GM19467 (cell line): ENCODE measurements around the gene SRSF1.
"Not testable (repeated sequence)": the region's sequence is repeated elsewhere in the genome, so short reads cannot be mapped to it uniquely, and the experiment has no call there.

Source experiments
- ATAC-seq: cut with Tn5 transposase; IDR thresholded peaks from one replicate; pipeline ENCODE4 v1.9.1; 2021; ENCODE audit warnings: mild to moderate bottlenecking, moderate library complexity; ENCODE audit not compliant: unreplicated experiment

SRSF1 gene

GRCh38 chr17:57993471-57994365, 13.3 kb downstream of the SRSF1 start:
- no peak for ATAC-seq

DNA sequence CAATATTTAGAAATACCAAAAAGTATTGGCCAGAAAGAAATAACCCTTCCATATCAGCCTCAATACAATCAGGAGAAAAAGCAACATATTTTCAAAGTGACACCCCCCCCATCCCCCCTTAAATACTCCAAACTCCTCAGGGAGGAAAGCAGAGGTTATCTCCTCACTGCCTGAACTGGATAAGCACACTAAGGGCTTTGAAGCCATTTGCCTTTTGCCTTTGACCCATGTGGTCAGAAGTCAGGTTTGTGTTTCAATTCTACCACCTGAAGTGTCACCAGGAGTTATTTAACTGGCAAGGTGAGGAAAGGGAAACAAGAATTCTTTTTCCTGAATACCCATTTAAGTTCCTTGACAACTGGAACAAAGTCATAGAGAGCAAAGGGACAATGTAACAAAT, 15.5 kb downstream of the SRSF1 start:
- ATAC-seq = no peak

DNA sequence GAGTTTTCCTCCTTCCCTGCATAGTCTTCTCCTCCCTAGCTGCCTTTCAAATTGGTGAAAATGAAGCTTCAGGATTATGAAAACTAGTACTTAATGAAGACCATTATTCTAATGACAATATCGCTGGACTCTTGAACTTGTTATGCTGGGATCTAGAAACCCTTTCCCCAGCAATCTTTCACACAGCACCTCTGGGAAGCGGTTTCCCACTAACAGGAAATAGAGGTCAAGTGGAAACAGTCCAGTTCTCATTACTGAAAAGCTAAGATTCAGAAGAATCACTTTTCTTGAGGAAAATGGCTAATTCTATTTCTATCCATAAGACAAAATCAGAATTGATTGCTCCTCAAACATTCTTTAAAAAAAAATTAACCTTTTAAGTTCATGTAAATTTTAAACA, 17.0 kb downstream of the SRSF1 start:
- no peak for ATAC-seq

DNA sequence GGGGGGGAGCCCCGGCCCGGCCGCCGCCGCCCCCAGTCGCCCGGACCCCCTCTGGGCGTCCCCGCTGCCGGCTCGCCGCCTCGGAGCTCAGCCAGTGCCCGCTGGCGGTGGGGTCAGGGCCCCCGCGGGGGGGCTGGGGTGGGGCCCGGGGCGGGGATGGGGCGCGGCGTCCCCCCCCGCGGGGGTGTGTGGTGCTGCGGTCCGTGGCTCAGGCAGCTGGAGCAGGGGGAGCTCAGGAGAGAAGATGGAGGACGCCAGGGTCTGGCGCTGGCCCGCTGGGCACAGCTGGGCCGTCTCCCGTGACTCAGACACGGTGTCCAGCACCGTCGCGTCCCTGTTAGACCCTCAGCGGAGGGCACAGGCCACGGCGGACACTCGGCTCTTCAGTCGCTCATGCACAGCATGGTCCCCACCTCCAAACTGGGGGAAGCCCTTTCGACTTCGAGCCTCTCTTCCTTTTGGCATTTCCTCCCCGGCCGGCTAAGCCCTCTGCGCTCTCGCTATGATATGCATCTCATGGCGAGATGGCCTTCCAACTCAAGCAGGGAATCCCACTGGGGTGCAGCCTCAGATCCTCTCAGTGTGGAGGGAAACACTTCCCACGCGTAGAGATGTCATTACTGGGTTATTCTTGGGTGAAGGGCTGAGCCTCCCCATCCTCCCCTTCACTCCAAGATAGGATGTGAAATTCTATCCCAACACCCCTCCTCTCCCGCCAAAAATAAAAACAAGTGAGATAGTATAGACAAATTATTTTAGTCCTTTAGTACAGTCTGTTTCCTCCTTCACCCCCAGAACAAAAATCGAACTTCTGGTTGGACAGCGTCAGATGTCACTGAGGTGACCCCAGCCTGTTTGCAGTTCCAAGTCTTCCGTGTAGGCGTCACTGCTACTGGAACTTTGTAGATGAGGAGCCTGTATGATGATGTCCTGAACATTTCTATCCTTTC, 18.5 kb downstream of the SRSF1 start:
- peak; percentile 62 for ATAC-seq

DNA sequence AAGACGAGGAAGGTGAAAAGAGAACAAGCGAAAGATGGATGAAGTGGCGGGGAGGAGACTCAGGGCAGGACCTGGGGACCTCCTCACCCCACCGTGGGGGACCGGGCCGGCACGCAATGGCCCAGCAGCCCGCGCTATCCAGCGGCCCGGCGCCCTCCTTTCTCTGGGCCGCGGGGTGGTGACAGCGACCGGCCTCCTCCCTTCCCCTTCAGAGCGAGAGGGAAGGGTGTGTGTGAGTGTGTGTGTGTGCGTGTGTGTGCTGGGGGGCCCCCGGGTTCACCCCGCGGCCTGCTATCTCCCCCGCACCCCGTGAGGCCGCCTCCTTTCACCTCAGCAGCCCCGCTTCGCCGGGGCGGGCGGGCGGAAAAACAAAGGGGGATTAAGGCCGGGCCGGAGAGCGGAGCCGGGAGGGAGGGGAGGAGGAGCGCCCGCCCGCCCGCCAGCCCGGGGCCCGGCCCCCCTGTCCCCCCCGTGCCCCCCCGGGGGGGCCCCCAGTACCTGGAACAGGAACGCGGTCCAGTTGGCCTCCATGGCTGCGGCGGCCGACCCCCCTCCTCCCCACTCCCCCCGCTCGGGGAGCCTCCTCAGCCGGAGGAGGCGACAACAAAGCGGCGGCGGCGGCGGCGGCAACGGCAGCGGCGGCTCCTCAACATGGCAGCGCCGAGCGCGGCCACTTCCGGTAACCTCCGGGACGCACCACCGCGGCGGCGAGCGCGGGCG, 19.3 kb downstream of the SRSF1 start, which contains the start of gene VEZF1:
Gene VEZF1, minus strand, starts transcription at position 674 of the 720 bp plus-strand sequence. Its CDS starts 143 bp downstream, at position 531.
- peak; percentile 59 for ATAC-seq

DNA sequence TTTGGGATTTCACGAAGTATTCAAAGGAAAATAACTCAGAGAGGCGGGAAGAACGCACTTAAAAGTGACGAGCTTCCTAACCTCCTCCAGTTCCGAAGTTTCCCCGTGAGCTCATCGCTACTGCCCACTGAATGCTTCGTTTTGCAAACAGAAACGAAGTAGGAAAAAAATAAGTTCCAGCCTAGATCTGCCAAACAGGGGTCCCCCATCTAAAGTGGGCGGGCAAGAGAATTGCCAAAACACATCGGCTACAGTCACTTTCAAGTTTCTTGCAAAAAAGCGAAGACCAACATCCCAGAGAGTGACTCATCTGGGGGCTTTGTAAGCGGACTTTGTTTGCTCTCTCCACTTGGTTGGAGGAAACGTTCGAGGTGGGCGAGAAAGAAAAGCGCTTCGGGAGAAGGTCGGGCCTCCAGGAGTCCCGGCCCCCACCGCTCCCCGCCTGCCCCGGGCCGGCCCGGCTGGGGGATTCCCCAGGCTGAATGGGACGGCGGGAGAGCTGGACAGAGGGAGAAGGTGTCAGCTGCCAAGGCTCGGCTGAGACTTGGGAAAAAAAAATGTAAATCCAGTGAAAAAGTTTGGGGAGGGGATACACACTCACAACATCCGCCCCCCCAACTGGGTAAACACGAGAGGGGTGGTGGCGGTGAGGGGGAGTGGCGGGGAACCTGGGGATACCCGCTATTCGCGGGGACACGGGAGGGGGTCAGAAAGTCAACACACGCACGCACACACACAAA, 20.0 kb downstream of the SRSF1 start:
- peak; percentile 13 for ATAC-seq

- no peak for ATAC-seq
These were observed 21.4 kb downstream of the SRSF1 start for GRCh38 chr17:57985675-57985974.

GRCh38 chr17:57984936-57985674, 21.9 kb downstream of the SRSF1 start:
- no peak for ATAC-seq

DNA sequence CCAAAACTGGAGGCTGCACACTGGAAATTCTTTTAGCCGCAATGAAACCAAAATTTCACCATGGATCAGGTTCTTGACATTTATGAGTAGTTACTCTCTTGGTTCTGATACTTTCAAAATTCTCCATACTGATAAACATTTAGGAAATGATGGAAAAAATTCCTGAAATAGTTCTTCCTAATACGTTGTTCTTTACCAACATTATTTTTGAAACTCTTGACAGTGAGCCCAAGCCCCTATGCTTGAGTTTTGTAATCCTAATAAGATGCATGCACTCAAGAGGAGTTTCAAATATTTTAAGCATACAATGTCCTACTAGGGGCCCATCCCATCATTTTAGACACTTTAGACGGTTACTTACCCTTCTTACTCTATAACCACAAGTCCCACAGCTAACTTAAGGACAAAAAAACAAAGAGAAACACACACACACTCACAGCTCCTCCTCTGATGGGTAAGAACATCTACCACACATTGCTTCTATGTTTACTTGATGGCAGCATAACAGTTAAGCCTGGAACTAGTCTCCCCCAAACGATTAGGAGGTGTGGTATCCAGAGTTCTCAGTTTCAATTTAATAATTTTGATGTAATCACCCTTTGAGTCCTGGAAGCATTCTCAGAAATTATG, 22.7 kb downstream of the SRSF1 start:
- ATAC-seq = no peak

- no peak for ATAC-seq
These were observed 23.6 kb downstream of the SRSF1 start for GRCh38 chr17:57983446-57983845.

GRCh38 chr17:57982452-57983170, 24.4 kb downstream of the SRSF1 start:
- ATAC-seq = no peak

DNA sequence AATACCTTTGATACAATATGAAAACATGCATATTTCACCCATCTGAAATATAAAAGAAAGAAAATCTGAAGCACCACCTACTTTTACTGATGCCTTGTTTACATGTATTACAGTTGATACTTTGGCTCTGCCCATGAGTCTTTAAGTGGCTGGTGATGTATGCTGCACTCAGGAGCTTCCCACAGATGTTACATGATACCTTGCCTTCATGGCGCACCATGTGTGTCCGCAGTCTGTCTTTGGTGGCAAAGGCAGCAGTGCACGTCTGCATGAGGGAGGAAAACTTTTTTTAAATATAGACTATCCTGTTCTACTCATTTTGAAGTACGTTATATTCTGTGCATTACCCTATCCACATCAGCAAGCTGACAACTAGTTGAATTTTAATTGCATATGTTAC, 26.5 kb downstream of the SRSF1 start:
- no peak for ATAC-seq

DNA sequence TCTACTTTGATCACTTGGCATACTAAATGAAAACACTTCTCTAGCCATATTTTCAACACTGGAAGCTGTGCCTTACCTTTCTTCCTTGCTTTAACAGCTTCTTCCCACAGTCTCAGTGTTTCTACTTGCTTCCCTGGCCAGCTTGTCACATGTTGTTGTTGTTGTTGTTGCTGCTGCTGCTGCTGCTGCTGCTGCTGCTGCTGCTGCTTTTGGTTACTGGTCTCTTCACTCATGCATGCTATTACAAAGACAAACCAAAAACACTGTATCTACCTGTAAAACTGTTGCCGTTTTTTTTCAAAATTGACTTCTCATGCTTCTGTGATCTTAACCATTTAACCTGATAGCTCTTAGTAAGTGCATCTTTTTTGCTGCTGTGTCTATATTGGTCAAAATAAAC, 28.0 kb downstream of the SRSF1 start:
- ATAC-seq = no peak

GRCh38 chr17:57976594-57976993, 30.5 kb downstream of the SRSF1 start:
- ATAC-seq = no peak

DNA sequence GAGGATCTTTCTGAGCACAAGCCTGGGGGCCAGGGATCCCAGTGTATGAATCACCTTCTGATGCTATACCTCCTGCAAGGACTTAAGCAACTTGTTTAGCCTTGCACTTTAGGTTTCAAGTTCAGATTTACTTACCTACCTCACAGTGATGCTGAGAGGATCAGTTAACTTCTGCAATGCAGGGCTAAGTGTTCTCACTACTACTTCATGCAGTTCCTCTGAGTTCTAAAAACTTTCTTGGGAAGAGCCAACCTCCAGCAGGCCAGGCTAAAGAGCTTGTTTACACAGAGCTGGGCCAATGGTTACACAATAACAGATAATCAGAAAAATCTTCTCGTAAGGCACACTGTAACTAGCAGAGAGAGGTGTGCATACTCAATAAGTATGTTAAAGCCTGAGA, 32.0 kb downstream of the SRSF1 start:
- no peak for ATAC-seq

DNA sequence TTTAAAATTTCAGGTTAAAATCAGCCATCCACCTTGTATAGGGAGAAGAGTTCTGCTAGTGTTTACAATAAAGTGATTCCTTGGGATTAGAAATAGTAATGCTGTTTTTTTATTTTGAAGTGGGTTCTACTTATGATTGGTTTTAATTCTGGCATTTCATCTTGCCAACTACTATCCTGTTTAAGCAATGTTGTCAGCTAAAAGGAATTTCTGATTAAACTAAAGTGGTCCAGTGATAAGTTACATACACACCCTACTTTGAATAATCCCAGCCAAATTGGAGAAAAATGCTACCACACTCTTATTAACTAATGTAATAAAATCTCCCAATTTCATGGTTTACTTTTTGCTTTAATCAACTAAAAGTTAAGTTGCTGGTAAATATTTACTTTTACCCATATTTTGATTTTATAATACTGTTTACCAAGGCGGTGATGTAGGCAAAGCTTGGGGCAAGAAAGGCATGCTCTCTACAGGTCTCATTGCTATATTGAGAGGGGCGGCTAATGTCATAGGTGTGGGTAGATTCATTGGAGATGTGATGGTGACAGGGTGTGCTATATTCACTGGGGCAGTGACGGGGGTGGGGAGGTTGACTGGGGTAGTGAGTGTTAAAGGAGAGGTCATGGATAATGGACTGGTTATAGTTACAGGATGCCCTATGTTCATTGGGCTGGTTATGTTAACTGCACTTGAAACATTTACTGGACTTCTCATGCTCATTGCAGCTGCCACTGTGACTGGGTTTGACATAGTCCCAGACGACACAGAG, 32.8 kb downstream of the SRSF1 start:
- not testable (repeated sequence) for ATAC-seq

GRCh38 chr17:57972151-57972550, 34.9 kb downstream of the SRSF1 start:
- no peak for ATAC-seq

DNA sequence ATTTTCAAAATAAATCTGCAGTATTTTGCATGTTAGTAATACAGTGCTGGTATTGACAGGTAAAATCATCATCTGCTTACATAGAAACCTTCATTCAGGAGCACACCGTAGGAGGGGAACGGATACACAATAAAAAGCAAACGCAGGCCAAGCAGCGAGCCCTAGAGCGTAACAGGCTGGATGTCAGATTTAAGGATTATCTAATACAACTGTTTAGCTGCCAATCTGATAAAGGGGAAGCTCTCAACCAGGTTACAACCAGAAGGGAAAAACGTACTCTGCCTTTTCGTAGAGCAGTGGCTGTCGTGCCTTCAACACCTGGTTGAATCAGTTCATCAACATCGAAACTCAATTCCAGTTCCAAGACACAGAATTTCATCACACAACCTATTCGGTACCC, 35.5 kb downstream of the SRSF1 start:
- ATAC-seq = no peak
